Neural cell (in vitro differentiated cells): Measurements from ENCODE around the gene ASCC3.

Source experiments
- SMC3 ChIP-seq: fragments of 450-650 bp; conservative IDR thresholded peaks from 2 replicates; pipeline ENCODE4 v1.6.1; 2014; ENCODE audit warnings: antibody characterized with exemption, mild to moderate bottlenecking, moderate library complexity; ENCODE audit not compliant: poor library complexity
- TF ChIP-seq, protein P1 (sequence below): fragments of 450-650 bp; IDR thresholded peaks from 2 replicates; pipeline ENCODE4 v1.5.1; 2014; ENCODE audit warnings: antibody characterized with exemption, mild to moderate bottlenecking, moderate library complexity; ENCODE audit not compliant: poor library complexity, severe bottlenecking

DNA sequence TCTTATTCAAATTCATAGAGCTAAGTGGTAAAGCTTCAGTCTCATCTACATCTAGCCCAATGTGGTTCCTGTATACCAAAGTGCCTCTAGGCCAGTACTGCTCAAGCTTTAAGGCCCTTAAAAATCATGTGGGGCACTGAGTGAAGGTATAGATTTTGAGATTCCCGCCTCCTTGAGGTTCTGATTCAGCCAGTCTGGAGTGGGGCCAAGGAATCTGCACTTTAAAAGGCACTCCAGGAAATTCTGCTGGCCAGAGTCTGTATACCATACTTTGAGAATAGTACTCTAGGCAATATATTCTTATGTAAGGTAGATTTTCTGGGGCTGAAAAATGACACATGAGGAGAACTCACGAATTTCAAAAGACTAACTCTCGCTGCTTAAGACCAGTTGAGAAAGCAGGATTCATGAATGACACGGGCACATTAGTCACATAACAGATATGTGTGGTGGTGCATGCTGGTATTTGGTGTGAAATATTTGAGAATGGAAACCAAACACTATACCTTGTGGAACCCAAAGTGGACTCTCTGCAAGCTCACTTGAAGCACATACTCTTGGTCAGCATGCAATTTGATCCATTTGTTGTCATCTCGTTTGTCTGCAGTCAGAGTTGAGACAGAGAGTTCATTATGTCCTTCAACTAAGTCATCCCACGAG, 368.8 kb downstream of the ASCC3 start:
- TF ChIP-seq, protein P1, sequence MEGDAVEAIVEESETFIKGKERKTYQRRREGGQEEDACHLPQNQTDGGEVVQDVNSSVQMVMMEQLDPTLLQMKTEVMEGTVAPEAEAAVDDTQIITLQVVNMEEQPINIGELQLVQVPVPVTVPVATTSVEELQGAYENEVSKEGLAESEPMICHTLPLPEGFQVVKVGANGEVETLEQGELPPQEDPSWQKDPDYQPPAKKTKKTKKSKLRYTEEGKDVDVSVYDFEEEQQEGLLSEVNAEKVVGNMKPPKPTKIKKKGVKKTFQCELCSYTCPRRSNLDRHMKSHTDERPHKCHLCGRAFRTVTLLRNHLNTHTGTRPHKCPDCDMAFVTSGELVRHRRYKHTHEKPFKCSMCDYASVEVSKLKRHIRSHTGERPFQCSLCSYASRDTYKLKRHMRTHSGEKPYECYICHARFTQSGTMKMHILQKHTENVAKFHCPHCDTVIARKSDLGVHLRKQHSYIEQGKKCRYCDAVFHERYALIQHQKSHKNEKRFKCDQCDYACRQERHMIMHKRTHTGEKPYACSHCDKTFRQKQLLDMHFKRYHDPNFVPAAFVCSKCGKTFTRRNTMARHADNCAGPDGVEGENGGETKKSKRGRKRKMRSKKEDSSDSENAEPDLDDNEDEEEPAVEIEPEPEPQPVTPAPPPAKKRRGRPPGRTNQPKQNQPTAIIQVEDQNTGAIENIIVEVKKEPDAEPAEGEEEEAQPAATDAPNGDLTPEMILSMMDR: no peak
- no peak for TF ChIP-seq SMC3
